Neural crest cell (in vitro differentiated cells): Measurements from ENCODE around the gene FOXK2. TPM values are rescaled to one million over a fixed set of nuclear protein-coding genes. Genes with fewer than 3 reads are reported as not detected.
A peak's percentile ranks its signal among the peaks of the same experiment; 100 is the strongest.

Source experiments
- DNase-seq: peaks from one replicate; pipeline ENCODE4 v3.0.0; 2021; ENCODE audit warnings: low read depth, mixed read lengths, low spot score
- H3K27ac Mint-ChIP-seq: one replicate; pipeline ENCODE4 v1.8.0; 2021; ENCODE audit warnings: mild to moderate bottlenecking, mixed read lengths; ENCODE audit not compliant: unreplicated experiment
- H3K27me3 Mint-ChIP-seq: 2 replicates; pipeline ENCODE4 v1.8.0; 2021; ENCODE audit warnings: low read depth, mild to moderate bottlenecking, mixed read lengths
- H3K36me3 Mint-ChIP-seq: 2 replicates; pipeline ENCODE4 v1.8.0; 2021; ENCODE audit warnings: low read depth, mild to moderate bottlenecking, mixed read lengths
- H3K4me1 Mint-ChIP-seq: 2 replicates; pipeline ENCODE4 v1.8.0; 2021; ENCODE audit warnings: mixed read lengths
- H3K4me3 Mint-ChIP-seq: one replicate; pipeline ENCODE4 v1.8.0; 2021; ENCODE audit warnings: mild to moderate bottlenecking, mixed read lengths
- H3K9me3 Mint-ChIP-seq: 2 replicates; pipeline ENCODE4 v1.8.0; 2021; ENCODE audit warnings: mixed read lengths
- CTCF ChIP-seq: fragments of 200-600 bp; sonication (generic); conservative IDR thresholded peaks from 2 replicates; pipeline ENCODE4 v1.5.0; 2021; ENCODE audit warnings: antibody characterized with exemption, mild to moderate bottlenecking
- total RNA-seq: library from RNA; stranded (reverse); gene quantifications from 2 replicates; pipeline ENCODE4 v1.2.1, GENCODE V29; 2021

Gene FOXK2
- total RNA-seq, 1 donor from 2014 or later = 84.3 TPM

- TF ChIP-seq CTCF = no peak
- Mint-ChIP-seq H3K4me3 (no peak overlapping the region), H3K27ac (no peak overlapping the region), H3K4me1 (peaks cover 10% of the 10 kb centered on the region), H3K27me3 (no peaks in the 10 kb centered on the region), H3K9me3 (no peaks in the 10 kb centered on the region), H3K36me3 (peaks cover 12% of the 10 kb centered on the region)
- DNase-seq = no peak
These were observed 69.0 kb downstream of the FOXK2 start for GRCh38 chr17:82588266-82589175.

- no peak for TF ChIP-seq CTCF
- H3K36me3 Mint-ChIP-seq = peaks cover 12% of the 10 kb centered on the region
- H3K4me1 Mint-ChIP-seq = peaks cover 11% of the 10 kb centered on the region
- H3K9me3 Mint-ChIP-seq = no peaks in the 10 kb centered on the region
- no peaks in the 10 kb centered on the region for H3K27me3 Mint-ChIP-seq
- DNase-seq = no peak
- no peak overlapping the region for H3K4me3 Mint-ChIP-seq
- no peak overlapping the region for H3K27ac Mint-ChIP-seq
These were observed 70.3 kb downstream of the FOXK2 start for GRCh38 chr17:82589851-82590180.

- no peak for TF ChIP-seq CTCF
- no peak overlapping the region for H3K27ac Mint-ChIP-seq
- no peaks in the 10 kb centered on the region for H3K9me3 Mint-ChIP-seq
- peaks cover 12% of the 10 kb centered on the region for H3K36me3 Mint-ChIP-seq
- no peak for DNase-seq
- H3K4me1 Mint-ChIP-seq = peaks cover 11% of the 10 kb centered on the region
- H3K27me3 Mint-ChIP-seq = no peaks in the 10 kb centered on the region
- no peak overlapping the region for H3K4me3 Mint-ChIP-seq
These were observed 70.7 kb downstream of the FOXK2 start for GRCh38 chr17:82590216-82590615.

- TF ChIP-seq CTCF = no peak
- Mint-ChIP-seq H3K4me1 (peaks cover 11% of the 10 kb centered on the region), H3K27me3 (no peaks in the 10 kb centered on the region), H3K27ac (no peak overlapping the region), H3K36me3 (peaks cover 9% of the 10 kb centered on the region), H3K4me3 (no peak overlapping the region), H3K9me3 (no peaks in the 10 kb centered on the region)
- DNase-seq = no peak
These were observed 71.5 kb downstream of the FOXK2 start for GRCh38 chr17:82590881-82591539.

GRCh38 chr17:82592289-82592766 lies 72.8 kb downstream of the FOXK2 start:
- Mint-ChIP-seq H3K9me3 (no peaks in the 10 kb centered on the region), H3K36me3 (peaks cover 3% of the 10 kb centered on the region), H3K27ac (no peak overlapping the region), H3K4me3 (peak overlapping the region; percentile 72), H3K27me3 (no peaks in the 10 kb centered on the region), H3K4me1 (peaks cover 11% of the 10 kb centered on the region)
- no peak for DNase-seq
- TF ChIP-seq CTCF = no peak
